Measurements from ENCODE around the gene TNFSF11.
"Not testable (repeated sequence)": the region's sequence is repeated elsewhere in the genome, so short reads cannot be mapped to it uniquely, and the experiment has no call there.

GRCh38 chr13:42560320-42560719, 13.6 kb upstream of the TNFSF11 start:
- not testable (repeated sequence) for TF ChIP-seq CTCF, POLR2A (IDR thresholded peaks at IDR 0.05)

Measured in uterus (tissue), 2 donors.